HUES6 (cell line): ENCODE results near the gene PHETA1.
A peak's percentile ranks its signal among the peaks of the same experiment; 100 is the strongest.
"Not testable (repeated sequence)": the region's sequence is repeated elsewhere in the genome, so short reads cannot be mapped to it uniquely, and the experiment has no call there.

Source experiments
- H3K27ac ChIP-seq: 2 replicates; pipeline ENCODE4 v1.7.0; 2013; ENCODE audit warnings: low read depth, mild to moderate bottlenecking, low read length, inconsistent platforms
- H3K27me3 ChIP-seq: 2 replicates; pipeline ENCODE4 v1.6.1; 2013; ENCODE audit warnings: low read length; ENCODE audit not compliant: control insufficient read depth, insufficient read depth
- H3K36me3 ChIP-seq: 2 replicates; pipeline ENCODE4 v1.6.1; 2013; ENCODE audit warnings: low read length; ENCODE audit not compliant: control insufficient read depth, insufficient read depth
- H3K4me1 ChIP-seq: 2 replicates; pipeline ENCODE4 v1.6.1; 2013; ENCODE audit warnings: low read length; ENCODE audit not compliant: control insufficient read depth, insufficient read depth
- H3K4me3 ChIP-seq: 2 replicates; pipeline ENCODE4 v1.5.1; 2013; ENCODE audit warnings: low read depth, low read length
- H3K9ac ChIP-seq: one replicate; pipeline ENCODE4 v1.6.1; 2013; ENCODE audit warnings: mild to moderate bottlenecking, low read length
- H3K9me3 ChIP-seq: 2 replicates; pipeline ENCODE4 v1.6.1; 2013; ENCODE audit warnings: low read depth, low read length; ENCODE audit not compliant: control insufficient read depth, insufficient read depth

Gene PHETA1

DNA sequence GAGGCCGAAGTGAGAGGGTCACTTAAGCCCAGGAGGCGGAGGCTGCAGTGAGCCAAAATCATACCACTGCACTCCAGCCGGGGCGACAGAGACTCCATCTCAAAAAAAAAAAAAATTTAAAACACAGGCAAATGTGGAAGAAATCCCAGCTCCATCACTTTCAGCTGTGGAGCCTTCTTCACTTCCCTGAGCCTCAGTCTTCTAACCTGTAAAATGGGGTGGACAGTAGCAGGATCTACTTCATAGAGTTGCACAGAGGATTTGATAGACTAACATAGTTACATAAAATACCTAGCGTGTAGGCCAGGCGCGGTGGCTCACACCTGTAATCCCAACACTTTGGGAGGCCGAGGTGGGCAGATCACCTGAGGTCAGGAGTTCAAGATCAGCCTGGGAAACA is 26.5 kb downstream of the PHETA1 start:
- Histone ChIP-seq H3K9me3 (peaks cover 5% of the 10 kb centered on the region), H3K9ac (no peak overlapping the region), H3K27me3 (no peaks in the 10 kb centered on the region), H3K4me3 (no peak overlapping the region), H3K36me3 (no peaks in the 10 kb centered on the region), H3K4me1 (peaks cover 6% of the 10 kb centered on the region), H3K27ac (no peak overlapping the region)

- Histone ChIP-seq H3K9ac (no peak overlapping the region), H3K4me1 (peaks cover 6% of the 10 kb centered on the region), H3K4me3 (no peak overlapping the region), H3K27me3 (no peaks in the 10 kb centered on the region), H3K36me3 (no peaks in the 10 kb centered on the region), H3K27ac (no peak overlapping the region), H3K9me3 (no peaks in the 10 kb centered on the region)
Measured at GRCh38 chr12:111341426-111342065, 27.3 kb downstream of the PHETA1 start.

- not testable (repeated sequence) for H3K9me3 ChIP-seq, H3K36me3 ChIP-seq, H3K9ac ChIP-seq, H3K27ac ChIP-seq, H3K4me3 ChIP-seq, H3K4me1 ChIP-seq, H3K27me3 ChIP-seq
Measured at GRCh38 chr12:111340680-111341079, 28.2 kb downstream of the PHETA1 start.

DNA sequence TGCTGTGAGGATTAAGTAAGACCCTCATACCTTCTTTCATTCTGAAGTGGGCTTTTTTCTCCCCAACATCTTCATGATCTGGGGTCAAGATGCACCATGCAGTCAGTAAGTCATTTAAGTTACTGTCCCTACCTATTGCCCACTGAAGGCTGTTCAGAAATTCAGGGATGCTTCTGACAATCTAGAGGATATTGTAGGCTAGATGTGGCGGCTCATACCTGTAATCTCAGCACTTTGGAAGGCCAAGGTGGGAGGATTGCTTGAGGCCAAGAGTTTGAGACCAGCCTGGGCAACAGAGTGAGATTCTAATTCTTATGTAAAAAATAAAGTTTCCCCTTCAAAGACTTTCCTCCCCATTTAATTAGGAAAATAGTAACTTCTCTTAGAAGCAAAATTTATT is 28.7 kb downstream of the PHETA1 start:
- Histone ChIP-seq H3K27me3 (no peaks in the 10 kb centered on the region), H3K4me3 (no peak overlapping the region), H3K4me1 (peaks cover 6% of the 10 kb centered on the region), H3K27ac (no peak overlapping the region), H3K36me3 (no peaks in the 10 kb centered on the region), H3K9ac (no peak overlapping the region), H3K9me3 (no peaks in the 10 kb centered on the region)

DNA sequence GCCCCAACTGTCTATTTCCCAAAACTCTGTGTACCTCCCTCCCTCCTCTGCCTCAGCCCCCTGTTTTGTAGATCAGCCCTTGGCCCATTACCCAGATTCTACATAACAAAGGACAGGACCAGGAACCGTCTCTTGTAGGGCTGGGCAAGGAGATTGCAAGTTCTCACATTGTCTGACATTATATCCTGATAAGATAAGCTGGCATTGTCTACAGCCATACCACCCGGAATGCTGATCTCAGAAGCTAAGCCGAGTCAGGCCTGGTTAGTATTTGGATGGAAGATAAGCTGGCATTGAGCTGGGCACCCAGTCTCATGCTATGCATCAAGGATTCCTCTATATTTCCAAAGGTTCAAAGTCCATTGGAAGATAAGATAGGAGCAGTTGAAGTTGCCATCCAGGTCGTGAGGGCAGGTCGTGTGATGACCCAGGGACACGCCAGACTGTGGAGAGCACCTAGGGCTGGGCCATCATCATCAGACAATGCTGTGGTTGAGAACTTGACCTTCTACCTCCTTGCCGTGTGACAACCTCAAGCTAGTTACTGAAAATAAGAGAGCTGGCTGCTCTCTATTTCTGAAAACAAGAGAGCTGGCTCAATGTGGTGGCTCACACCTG is 29.5 kb downstream of the PHETA1 start:
- Histone ChIP-seq H3K27ac (no peak overlapping the region), H3K9me3 (no peaks in the 10 kb centered on the region), H3K9ac (peak overlapping the region; percentile 21), H3K4me3 (no peak overlapping the region), H3K36me3 (no peaks in the 10 kb centered on the region), H3K4me1 (peaks cover 6% of the 10 kb centered on the region), H3K27me3 (no peaks in the 10 kb centered on the region)

- Histone ChIP-seq H3K9ac (peak overlapping the region; percentile 13), H3K4me3 (no peak overlapping the region), H3K27me3 (no peaks in the 10 kb centered on the region), H3K36me3 (no peaks in the 10 kb centered on the region), H3K27ac (no peak overlapping the region), H3K4me1 (peaks cover 6% of the 10 kb centered on the region), H3K9me3 (no peaks in the 10 kb centered on the region)
Measured at GRCh38 chr12:111338096-111338495, 30.8 kb downstream of the PHETA1 start.

- no peak overlapping the region for H3K4me3 ChIP-seq
- H3K9ac ChIP-seq: no peak overlapping the region
- H3K9me3 ChIP-seq: no peaks in the 10 kb centered on the region
- peaks cover 6% of the 10 kb centered on the region for H3K4me1 ChIP-seq
- H3K27me3 ChIP-seq: no peaks in the 10 kb centered on the region
- no peaks in the 10 kb centered on the region for H3K36me3 ChIP-seq
- H3K27ac ChIP-seq: no peak overlapping the region
Measured at GRCh38 chr12:111337371-111337770, 31.5 kb downstream of the PHETA1 start.

DNA sequence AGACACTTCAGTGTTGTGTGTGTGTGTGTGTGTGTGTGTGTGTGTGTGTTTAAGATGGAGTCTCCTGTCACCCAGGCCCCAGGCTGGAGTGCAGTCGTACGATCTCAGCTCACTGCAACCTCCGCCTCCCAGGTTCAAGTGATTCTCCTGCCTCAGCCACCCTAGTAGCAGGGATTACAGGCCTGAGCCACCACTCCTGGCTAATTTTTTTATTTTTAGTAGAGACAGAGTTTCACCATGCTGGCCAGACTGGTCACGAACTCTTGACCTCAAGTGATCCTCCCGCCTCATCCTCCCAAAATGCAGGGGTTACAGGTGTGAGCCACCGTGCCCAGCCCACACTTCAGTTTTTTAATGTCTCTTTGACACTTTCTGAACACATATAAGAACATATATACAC is 32.5 kb downstream of the PHETA1 start:
- H3K9ac ChIP-seq, H3K9me3 ChIP-seq, H3K27ac ChIP-seq, H3K4me3 ChIP-seq, H3K36me3 ChIP-seq, H3K27me3 ChIP-seq, H3K4me1 ChIP-seq: not testable (repeated sequence)

- Histone ChIP-seq H3K9ac (no peak overlapping the region), H3K27me3 (no peaks in the 10 kb centered on the region), H3K36me3 (no peaks in the 10 kb centered on the region), H3K4me1 (peaks cover 6% of the 10 kb centered on the region), H3K4me3 (no peak overlapping the region), H3K9me3 (no peaks in the 10 kb centered on the region), H3K27ac (no peak overlapping the region)
Measured at GRCh38 chr12:111335811-111336210, 33.1 kb downstream of the PHETA1 start.

DNA sequence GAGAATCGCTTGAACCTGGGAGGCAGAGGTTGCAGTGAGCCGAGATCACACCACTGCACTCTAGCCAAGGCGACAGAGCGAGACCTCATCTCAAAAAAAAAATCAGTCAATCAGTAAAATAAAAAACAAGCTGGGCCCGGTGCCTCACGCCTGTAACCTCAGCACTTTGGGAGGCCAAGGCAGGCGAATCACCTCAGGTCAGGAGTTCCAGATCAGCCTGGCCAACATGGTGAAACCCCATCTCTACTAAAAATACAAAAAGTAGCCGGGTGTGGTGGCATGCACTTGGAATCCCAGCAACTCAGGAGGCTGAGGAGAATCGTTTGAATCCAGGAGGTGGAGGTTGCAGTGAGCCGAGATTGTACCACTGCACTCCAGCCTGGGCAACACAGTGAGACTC is 33.6 kb downstream of the PHETA1 start:
- H3K9ac ChIP-seq, H3K4me3 ChIP-seq, H3K4me1 ChIP-seq, H3K27ac ChIP-seq, H3K9me3 ChIP-seq, H3K36me3 ChIP-seq, H3K27me3 ChIP-seq: not testable (repeated sequence)

GRCh38 chr12:111334393-111334915 is 34.4 kb downstream of the PHETA1 start:
- peaks cover 3% of the 10 kb centered on the region for H3K4me1 ChIP-seq
- H3K4me3 ChIP-seq: no peak overlapping the region
- no peak overlapping the region for H3K27ac ChIP-seq
- no peaks in the 10 kb centered on the region for H3K27me3 ChIP-seq
- H3K9me3 ChIP-seq: no peaks in the 10 kb centered on the region
- no peak overlapping the region for H3K9ac ChIP-seq
- H3K36me3 ChIP-seq: no peaks in the 10 kb centered on the region
